HG03520 (cell line): ENCODE results near the gene HLA-DRB1.
"Not testable (repeated sequence)": the region's sequence is repeated elsewhere in the genome, so short reads cannot be mapped to it uniquely, and the experiment has no call there.

ENCODE experiments used
- ATAC-seq: cut with Tn5 transposase; IDR thresholded peaks from one replicate; pipeline ENCODE4 v1.9.1; 2021; ENCODE audit warnings: mild to moderate bottlenecking, moderate library complexity; ENCODE audit not compliant: unreplicated experiment

Gene HLA-DRB1

DNA sequence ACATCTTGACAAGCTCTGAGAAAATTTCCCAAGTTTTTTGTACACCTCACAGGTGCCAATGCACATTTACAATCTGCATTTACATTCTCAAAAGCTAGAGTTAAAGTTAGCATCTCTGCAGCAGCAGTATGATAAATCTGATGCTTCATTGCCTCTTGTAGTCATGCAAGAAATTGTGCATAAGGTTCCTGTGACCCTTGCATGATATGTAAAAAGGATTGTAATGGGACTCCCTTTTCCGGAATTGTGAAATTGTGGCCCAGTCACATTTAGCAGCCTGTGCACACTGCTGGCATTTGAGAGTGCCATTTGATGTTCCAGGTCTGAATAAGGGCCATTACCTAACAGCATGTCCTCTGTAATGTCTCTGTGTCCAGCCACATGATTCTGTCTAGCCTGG, 24.1 kb downstream of the HLA-DRB1 start:
- ATAC-seq: no peak

DNA sequence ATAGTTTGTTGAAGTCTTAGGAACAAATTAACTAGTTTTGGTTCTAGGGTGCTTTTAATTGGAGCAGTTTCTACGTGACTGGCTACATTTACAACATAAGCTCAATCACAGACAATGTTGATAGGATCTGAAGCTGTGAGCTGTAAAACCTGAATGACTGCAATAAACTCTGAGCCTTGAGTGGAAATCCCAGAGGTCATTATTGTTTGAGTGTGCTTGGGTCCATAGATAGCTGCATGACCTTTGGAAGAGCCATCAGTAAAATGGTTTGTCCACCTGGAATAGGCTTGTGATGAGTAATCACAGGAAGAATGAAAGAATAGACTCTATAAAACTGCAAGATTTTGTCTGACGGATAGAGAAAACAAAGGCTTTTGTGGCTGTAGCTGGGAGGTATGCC, 26.7 kb downstream of the HLA-DRB1 start:
- no peak for ATAC-seq

DNA sequence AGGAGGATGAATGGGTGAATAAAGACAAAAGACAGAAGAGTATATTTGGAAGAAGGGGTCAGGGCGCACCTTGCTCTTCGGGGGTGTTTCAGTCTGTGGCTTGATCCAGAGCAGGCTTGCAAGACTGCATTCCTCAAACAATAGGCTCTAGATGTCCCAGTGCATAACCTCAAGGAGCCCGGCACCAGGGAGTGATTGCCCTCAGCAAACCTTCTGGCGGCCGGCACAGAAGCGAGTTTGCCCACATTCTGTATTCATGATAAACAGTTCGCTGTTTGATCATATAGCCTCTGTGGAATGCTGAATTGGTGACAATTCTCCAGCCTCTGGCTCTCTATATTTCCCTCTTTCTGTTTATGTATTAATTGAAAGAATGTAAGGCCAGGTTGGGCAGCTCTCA, 29.9 kb downstream of the HLA-DRB1 start:
- no peak for ATAC-seq

DNA sequence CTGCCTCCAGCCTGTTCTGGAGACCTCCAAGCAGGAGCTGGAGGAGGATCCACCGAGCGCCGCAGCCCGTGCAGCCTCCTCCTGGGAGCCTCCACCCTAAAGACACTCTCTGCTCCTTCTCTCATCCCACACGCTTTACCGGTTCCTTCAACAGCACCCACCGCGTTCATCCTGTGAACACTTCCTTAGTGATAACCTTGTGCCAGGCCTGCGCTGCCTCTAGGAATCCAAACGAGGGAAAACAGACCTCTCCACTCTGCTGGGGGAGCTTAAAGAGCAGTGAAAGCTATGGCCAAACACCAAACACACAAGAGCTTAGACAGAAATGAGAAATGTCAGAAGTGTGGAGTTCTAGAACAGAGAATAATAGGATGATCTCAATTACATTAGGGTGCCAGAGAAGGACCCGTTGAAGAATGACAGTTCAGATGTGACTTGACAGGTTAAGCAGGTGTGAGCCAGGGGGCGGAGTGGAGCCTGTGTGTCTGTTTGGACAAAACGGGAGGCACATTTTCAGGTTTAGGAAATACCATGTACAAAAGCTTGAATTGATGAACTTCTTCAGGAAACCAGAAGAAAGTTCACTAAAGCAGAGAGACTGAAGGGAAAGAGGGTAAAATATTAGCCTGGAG, 31.1 kb downstream of the HLA-DRB1 start:
- ATAC-seq: no peak

DNA sequence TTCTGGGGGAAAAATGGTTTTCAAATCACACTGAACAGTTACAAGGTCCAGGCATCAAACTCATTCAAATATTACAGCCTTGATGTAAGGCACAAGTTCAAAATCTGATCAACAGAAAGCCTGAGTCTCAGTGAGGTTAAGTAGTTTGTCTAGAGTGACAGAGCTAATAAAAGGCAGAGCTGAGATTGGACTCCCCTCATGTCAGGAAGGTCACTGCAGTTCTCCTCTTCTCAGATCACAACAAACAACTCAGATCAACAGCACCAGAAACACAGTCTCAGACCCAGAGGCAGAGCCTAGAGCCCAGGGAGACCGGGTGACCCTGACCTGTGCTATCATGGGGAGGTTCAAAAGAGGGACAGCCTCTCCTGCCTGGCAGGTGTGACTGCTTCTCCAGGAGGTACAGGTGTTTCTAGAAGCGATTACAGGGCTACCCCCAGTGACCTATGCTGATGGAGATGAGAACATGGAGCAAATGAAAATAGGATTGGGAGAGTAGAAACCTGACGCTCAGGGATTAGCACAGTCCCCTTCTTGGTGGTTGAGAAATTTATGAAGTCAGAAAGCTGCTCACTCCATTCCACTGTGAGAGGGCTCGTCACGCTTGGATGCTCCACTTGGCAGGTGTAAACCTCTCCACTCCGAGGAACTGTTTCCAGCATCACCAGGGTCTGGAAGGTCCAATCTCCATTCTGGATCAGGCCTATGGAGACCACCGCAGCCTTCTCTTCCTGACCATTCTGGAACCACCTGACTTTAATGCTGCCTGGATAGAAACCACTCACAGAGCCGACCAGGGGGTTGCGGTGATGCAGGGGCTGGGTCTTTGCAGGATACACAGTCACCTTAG, 35.3 kb downstream of the HLA-DRB1 start:
- no peak for ATAC-seq

DNA sequence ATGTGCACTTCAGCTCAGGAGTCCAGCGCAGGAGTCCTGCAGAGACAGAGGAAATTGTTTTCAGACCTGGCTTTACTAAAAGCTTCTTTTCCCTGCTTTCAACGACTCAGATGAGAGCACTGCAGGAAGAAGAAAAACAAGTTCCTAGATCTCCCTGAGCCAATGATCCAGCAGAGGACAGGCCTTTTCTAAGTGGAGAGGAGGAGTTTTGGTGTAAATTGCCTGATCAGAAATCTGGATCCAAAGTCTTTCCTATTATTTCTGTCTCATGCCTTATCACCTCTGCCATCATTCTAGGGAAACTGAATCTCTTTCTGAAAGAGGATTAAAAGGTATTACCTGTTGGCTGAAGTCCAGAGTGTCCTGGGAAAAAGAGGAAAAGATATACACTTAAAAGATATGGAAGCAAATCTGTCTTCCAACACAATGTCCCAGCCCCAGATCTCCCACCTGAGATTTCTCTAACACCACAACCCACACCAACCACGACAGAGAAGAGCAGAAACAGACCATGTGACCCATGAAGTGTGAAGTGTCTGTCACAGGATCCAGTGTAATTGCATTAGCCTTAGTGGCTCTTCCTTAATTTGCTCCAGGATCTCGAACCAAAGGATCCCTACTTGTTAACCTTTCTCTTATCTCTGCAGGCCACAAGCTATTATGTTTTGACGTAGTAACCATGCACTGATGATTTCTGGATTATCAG, 36.5 kb downstream of the HLA-DRB1 start:
- no peak for ATAC-seq

DNA sequence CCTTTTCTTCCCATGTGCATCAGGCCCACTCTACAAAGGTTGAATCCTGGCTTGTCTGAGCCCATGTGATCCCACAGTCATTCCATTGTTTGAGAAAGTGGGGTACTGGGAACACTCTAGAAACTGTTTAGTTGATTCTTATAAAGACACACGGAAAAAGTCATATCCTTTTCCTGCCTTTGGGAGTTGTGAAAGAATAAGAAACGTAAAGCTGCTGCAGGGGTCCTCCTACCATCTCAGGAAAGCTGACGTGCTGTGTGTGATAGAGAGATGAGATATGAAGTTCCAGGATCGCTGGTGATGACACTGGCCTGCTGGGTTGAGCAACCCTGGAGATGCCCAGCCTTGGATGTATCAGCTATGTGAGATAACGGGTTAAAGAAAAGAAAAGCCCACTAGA, 38.2 kb downstream of the HLA-DRB1 start:
- no peak for ATAC-seq

DNA sequence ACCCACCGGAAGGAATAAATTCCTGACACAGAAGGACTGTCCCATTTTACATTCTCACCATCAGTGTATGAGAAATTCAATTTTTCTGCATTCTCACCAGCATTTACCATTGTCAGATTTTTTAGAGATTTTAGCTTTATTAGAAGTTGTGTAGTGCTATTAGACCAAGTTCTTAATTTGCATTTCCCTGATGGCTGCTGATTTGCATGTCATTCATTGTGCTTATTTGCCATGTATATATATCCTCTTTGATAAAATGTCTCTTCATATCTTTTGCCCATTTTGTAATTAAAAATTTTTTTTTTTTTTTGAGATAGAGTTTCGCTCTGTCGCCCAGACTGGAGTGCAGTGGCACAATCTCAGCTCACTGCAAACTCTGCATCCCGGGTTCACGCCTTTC, 49.8 kb downstream of the HLA-DRB1 start:
- ATAC-seq: no peak

DNA sequence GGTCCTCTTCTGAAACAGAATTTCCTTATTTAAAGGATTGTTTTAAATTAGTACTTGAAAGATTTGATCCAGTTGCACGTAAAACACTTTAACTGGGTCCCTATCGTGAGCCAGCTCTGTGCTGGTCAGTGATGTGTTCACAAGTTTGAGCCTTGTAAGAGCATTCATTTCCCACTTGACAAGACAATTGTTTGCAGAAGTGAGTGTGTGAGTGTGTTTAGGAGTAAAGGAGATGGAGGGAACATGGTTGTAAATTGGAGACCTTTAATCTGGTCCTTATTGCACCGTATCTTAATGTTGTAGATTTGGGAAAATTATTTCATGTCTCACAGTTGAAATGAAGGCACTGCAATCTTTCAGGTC, 59.2 kb downstream of the HLA-DRB1 start:
- ATAC-seq: not testable (repeated sequence)

DNA sequence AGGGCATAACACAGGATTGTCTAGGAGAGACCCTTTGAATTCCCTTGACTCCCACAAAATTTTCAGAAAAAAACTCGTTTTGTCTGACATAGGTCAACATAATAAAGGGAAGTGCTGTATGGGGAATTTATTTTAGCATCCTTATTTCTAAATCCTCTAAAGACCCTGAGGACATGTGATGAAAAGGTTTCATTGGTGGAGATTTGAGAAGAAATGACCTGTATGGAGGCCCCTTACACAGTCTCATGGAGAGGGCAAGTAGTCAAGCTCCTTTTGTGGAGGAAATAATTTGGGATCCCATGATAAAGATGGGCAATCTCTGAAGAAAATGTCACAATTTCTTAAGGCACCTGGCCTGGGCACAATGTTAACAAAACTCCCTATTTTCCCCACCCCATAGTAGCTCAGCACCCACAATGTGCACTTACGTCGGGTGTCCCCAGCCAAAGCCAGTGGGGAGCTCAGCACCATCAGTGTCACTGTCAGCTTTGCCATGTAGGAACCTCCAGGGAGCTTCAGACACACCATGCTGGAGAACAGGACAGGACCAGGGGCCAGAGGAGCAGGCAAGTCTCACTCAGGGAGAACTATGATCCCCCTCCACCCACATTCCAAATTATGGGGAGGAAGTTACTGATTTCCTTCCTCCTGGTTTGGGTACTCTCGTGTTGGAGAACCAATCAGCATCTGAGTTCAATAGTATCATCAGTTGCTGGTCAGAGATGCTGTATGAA, 59.8 kb downstream of the HLA-DRB1 start, which contains the start of gene HLA-DRB5:
HLA-DRB5 (minus strand) TSS at position 591 of the 734 bp plus-strand sequence; CDS start at position 528, 63 bp downstream.
- no peak for ATAC-seq
